Uterus (tissue), 4 donors: ENCODE results near the gene C1QL1. TPM values are rescaled to one million over a fixed set of nuclear protein-coding genes. Genes with fewer than 3 reads are reported as not detected.
"Not testable (repeated sequence)": the region's sequence is repeated elsewhere in the genome, so short reads cannot be mapped to it uniquely, and the experiment has no call there.

Experiments
- DNase-seq, 2 donors: peaks; one replicate each; pipeline ENCODE4 v3.0.0-alpha.2; 2019 to 2020
- H3K27ac ChIP-seq, 2 donors: fragments of 200-600 bp; sonication (generic); 1 replicate in 1 of 2; 2 replicates in 1 of 2; pipeline ENCODE4 v1.5.1; 2016 to 2018
- H3K27me3 ChIP-seq, 2 donors: fragments of 200-600 bp; sonication (generic); one replicate each; pipeline ENCODE4 v1.5.1; 2018 to 2019; ENCODE audit warnings: control low read depth in 1 of 2
- H3K36me3 ChIP-seq, 2 donors: fragments of 200-600 bp; sonication (generic); one replicate each; pipeline ENCODE4 v1.5.1; 2019; ENCODE audit warnings: control low read depth in 1 of 2
- H3K4me1 ChIP-seq, 2 donors: fragments of 200-600 bp; sonication (generic); one replicate each; pipeline ENCODE4 v1.5.1; 2018 to 2019; ENCODE audit warnings: control low read depth in 1 of 2
- H3K4me3 ChIP-seq, 2 donors: fragments of 200-600 bp; sonication (generic); 1 replicate in 1 of 2; 2 replicates in 1 of 2; pipeline ENCODE4 v1.5.1; 2018 to 2019; ENCODE audit warnings: mild to moderate bottlenecking in 1 of 2
- H3K9me3 ChIP-seq, 2 donors: fragments of 200-600 bp; sonication (generic); one replicate each; pipeline ENCODE4 v1.5.1; 2019; ENCODE audit warnings: control low read depth in 1 of 2
- POLR2A ChIP-seq, 2 donors: fragments of 450-650 bp; IDR thresholded peaks; one replicate each; pipeline ENCODE4 v1.6.1; 2016; ENCODE audit warnings: antibody characterized with exemption in 2 of 2, mild to moderate bottlenecking in 1 of 2, moderate library complexity in 1 of 2
- intact Hi-C: fragments of 100-400 bp; cut with DNase I; formaldehyde crosslinking; loops from one replicate; pipeline ENCODE4 v1.15.1; 2023; ENCODE audit warnings: low total_unique reads
- total RNA-seq, 4 donors: library from RNA; depleted of rRNA in 3 of 4; stranded (reverse); fragments of >200 nt in 3 of 4; gene quantifications; one replicate each; pipeline versions ENCODE4 v1.1.0 to v1.2.4, GENCODE V29; 2014 to 2023
- TF ChIP-seq, protein P1 (sequence below), 4 experiments: fragments of 200-600 bp in 2 of 4; fragments of 450-650 bp in 2 of 4; sonication (generic) in 2 of 4; IDR thresholded peaks; one replicate each; pipeline ENCODE4 v1.5.1; 2016 to 2019; ENCODE audit warnings: antibody characterized with exemption in 4 of 4, mild to moderate bottlenecking in 2 of 4, moderate library complexity in 1 of 4
- donor health status: DM: yes; HTN: yes; CAD: no.

Gene C1QL1
- total RNA-seq, 4 donors from 2014 or later, result 0.51 to 20.3 (median 3.3) TPM; not detected in 1

DNA sequence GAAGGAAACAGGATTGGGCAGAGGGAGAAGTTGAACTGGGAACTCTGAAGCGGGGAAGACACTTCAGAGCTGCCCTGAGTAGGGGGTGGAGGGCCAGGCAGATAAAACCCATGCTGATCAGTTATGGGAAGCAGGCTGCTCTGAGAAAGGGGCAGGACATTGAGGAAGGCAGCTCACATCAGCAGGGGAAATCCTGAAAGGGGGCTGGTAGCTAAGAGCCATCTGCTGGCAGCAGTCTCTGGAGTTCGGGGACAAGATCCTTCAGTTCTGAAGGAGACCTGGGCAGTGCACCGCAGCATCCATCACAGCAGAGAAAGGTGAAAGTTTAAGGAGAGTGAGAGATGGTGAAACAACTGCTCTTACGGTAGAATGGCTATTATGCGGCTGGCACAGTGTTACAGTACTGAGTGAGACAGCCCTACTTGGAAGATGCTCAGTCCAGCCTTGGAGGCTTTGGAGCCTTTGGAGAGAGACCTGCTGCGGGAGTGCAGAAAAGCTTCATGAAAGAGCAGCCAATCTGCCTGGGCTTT, 15.1 kb downstream of the C1QL1 start:
- TF ChIP-seq, protein P1, sequence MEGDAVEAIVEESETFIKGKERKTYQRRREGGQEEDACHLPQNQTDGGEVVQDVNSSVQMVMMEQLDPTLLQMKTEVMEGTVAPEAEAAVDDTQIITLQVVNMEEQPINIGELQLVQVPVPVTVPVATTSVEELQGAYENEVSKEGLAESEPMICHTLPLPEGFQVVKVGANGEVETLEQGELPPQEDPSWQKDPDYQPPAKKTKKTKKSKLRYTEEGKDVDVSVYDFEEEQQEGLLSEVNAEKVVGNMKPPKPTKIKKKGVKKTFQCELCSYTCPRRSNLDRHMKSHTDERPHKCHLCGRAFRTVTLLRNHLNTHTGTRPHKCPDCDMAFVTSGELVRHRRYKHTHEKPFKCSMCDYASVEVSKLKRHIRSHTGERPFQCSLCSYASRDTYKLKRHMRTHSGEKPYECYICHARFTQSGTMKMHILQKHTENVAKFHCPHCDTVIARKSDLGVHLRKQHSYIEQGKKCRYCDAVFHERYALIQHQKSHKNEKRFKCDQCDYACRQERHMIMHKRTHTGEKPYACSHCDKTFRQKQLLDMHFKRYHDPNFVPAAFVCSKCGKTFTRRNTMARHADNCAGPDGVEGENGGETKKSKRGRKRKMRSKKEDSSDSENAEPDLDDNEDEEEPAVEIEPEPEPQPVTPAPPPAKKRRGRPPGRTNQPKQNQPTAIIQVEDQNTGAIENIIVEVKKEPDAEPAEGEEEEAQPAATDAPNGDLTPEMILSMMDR (IDR thresholded peaks at IDR 0.05), result no peak
- no peak for TF ChIP-seq POLR2A (IDR thresholded peaks at IDR 0.05)
- DNase-seq, result no peak
- no peak overlapping the region for H3K4me3 ChIP-seq
- H3K4me1 ChIP-seq, result no peaks in the 10 kb centered on the region
- no peaks in the 10 kb centered on the region for H3K27me3 ChIP-seq
- no peak overlapping the region for H3K27ac ChIP-seq
- H3K36me3 ChIP-seq, result no peaks in the 10 kb centered on the region
- H3K9me3 ChIP-seq, result no peaks in the 10 kb centered on the region
- intact Hi-C loops, result no loop called here

DNA sequence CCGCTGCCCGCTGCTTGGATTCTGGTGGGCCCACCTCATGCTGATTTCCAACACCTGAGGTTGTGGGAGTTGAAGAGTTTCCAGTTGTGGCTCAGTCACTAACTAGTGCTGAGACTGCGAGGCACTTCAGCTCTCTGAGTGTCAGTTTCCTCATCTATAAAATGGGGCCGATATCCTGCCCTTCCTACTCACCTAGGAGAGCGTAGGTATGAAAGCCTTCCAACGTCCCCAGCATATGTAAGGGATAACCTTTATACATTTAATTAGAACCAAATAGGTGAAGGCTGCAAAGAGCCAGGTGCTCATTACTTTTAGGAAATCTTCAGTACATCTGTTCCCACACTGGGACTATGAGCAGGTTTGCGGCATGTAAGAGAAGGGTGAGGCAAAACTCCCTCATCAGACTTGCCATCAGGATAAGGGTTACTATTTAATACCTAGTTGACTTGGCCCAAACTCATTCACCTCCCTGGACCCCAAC, 19.7 kb downstream of the C1QL1 start:
- TF ChIP-seq POLR2A (IDR thresholded peaks at IDR 0.05), result no peak
- TF ChIP-seq, protein P1 (IDR thresholded peaks at IDR 0.05), result no peak
- peak overlapping the region in 1 of 2 donors; percentile 66 for H3K27ac ChIP-seq
- no peak for DNase-seq
- H3K9me3 ChIP-seq, result no peaks in the 10 kb centered on the region
- intact Hi-C loops, result no loop called here
- no peaks in the 10 kb centered on the region for H3K36me3 ChIP-seq
- H3K27me3 ChIP-seq, result no peaks in the 10 kb centered on the region
- peak overlapping the region; percentile 50 to 55 for H3K4me3 ChIP-seq
- H3K4me1 ChIP-seq, result peaks cover 0 to 5% of the 10 kb centered on the region in 2 donors

DNA sequence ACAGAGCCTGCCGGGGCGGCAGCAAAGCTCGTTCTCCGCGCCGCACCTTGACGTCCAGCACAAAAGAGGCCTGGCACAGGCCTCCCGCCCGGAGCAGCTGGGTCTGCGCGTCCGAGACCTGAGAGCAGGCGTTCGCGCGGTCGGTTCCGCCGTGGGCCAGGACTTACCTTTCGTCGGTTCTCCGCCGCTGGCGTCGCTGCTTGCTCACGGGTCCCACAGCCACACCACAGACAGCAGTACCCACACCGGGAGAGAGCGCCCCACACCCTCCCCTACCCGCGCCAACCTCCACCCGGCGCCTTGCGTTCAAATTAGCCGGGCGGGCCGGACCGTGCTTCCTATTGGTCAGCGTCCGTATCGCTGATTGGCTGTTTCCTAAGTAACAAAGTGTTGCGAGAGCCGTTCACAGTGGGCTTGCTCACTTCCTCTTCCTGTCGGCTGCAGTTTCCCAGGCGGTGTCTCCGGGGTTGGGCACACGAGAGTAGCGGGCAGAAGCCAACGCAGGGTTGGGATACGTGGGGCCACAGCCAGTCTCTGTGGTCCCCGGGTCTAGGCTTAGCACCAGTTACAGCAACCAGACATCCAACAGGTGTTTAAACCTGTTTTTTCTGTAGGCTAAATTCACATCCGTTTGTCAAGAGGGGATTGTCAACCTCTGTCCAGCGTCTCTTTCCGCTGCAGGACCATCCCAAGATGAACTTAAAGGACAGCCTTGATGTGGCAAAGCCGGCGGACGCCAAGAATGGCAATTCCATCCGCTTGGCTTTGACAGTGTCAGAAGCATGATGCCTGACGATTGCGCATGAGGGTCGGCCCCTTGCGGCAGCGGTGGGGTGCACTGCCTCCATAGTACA, 20.4 kb downstream of the C1QL1 start, which contains the start of gene KIF18B:
Gene KIF18B (minus strand): TSS at position 313 of the 854 bp plus-strand sequence. CDS start 11,429 bp downstream, outside the sequence.
- peak; percentile 81 to 85 for DNase-seq
- TF ChIP-seq, protein P1 (IDR thresholded peaks at IDR 0.05), result peak in 1 of 4 experiments; percentile 1
- TF ChIP-seq POLR2A (IDR thresholded peaks at IDR 0.05), result peak; percentile 56 to 60
- Histone ChIP-seq H3K9me3 (no peaks in the 10 kb centered on the region), H3K36me3 (no peaks in the 10 kb centered on the region), H3K27me3 (no peaks in the 10 kb centered on the region), H3K4me3 (peak within 1 kb of the TSS; percentile 50 to 55), H3K27ac (peak within 1 kb of the TSS; percentile 14 to 66), H3K4me1 (peaks cover 0 to 5% of the 10 kb centered on the region in 2 donors)
- intact Hi-C loops, result no loop called here

DNA sequence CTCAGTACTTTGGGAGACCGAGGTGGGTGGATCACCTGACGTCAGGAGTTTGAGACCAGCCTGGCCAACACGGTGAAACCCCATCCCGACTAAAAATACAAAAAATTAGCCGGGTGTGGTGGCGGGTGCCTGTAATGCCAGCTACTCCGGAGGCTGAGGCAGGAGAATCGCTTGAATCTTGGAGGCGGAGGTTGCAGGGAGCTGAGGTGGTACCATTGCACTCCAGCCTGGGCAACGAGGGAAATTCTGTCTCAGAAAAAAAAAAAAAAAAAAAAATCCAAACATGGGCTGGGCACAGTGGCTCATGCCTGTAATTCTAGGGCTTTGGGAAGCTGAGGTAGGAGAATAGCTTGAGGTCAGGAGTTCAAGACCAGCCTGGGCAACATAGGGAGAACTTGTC, 22.5 kb downstream of the C1QL1 start:
- H3K4me1 ChIP-seq, H3K27ac ChIP-seq, H3K4me3 ChIP-seq, DNase-seq, H3K9me3 ChIP-seq, H3K36me3 ChIP-seq, intact Hi-C loops, H3K27me3 ChIP-seq: not testable (repeated sequence)

DNA sequence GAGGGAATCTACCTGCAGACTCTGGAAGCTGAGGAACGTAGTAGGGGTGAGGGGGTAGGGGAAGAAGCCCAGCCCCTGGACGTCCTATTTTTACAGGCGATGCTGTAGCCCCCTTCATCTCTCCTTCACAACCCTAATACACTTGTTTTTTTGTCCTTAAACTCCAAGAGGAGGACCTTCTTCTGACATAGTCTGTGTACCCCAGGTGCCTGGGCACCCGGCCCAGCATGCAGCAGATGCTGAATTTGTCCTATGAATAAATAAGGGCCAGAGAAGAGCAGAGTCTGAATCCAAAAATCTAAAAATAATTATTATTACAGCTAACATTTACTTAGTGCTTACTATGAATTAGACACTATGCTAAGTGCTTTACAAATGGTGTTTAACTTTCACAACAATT, 25.6 kb downstream of the C1QL1 start:
- peaks cover 0 to 4% of the 10 kb centered on the region in 2 donors for H3K4me1 ChIP-seq
- intact Hi-C loops, result no loop called here

More for the DNA sequence above, 25.6 kb downstream of the C1QL1 start:
- TF ChIP-seq, protein P1 (IDR thresholded peaks at IDR 0.05), result no peak
- no peak for TF ChIP-seq POLR2A (IDR thresholded peaks at IDR 0.05)
- Histone ChIP-seq H3K36me3 (no peaks in the 10 kb centered on the region), H3K4me3 (no peak overlapping the region), H3K27ac (no peak overlapping the region), H3K9me3 (no peaks in the 10 kb centered on the region), H3K27me3 (no peaks in the 10 kb centered on the region)
- no peak for DNase-seq
